ENCODE data around the gene STRIP1.
"Not testable (repeated sequence)": the region's sequence is repeated elsewhere in the genome, so short reads cannot be mapped to it uniquely, and the experiment has no call there.

The STRIP1 gene

GRCh38 chr1:110011527-110012041 lies 22.8 kb upstream of the STRIP1 start:
- no peak for DNase-seq (ENCODE audit: low read depth)

- DNase-seq (ENCODE audit: low read depth), result no peak
Measured at GRCh38 chr1:110012100-110012780, 22.2 kb upstream of the STRIP1 start.

- DNase-seq (ENCODE audit: low read depth), result no peak
Measured at GRCh38 chr1:110017792-110018191, 16.6 kb upstream of the STRIP1 start.

- no peak for DNase-seq (ENCODE audit: low read depth)
Measured at GRCh38 chr1:110018396-110018795, 16.0 kb upstream of the STRIP1 start.

GRCh38 chr1:110019770-110020169 lies 14.7 kb upstream of the STRIP1 start:
- no peak for DNase-seq (ENCODE audit: low read depth)

- no peak for DNase-seq (ENCODE audit: low read depth)
Measured at GRCh38 chr1:110021285-110021684, 13.1 kb upstream of the STRIP1 start.

- DNase-seq (ENCODE audit: low read depth), result no peak
Measured at GRCh38 chr1:110024613-110025012, 9.8 kb upstream of the STRIP1 start.

GRCh38 chr1:110030687-110031086 lies 3.7 kb upstream of the STRIP1 start:
- not testable (repeated sequence) for DNase-seq (ENCODE audit: low read depth)

- no peak for DNase-seq (ENCODE audit: low read depth)
Measured at GRCh38 chr1:110032327-110032726, 2.1 kb upstream of the STRIP1 start.

GRCh38 chr1:110033421-110033820 lies 1.0 kb upstream of the STRIP1 start:
- no peak for DNase-seq (ENCODE audit: low read depth)

- DNase-seq (ENCODE audit: low read depth), result no peak
Measured at GRCh38 chr1:110034040-110034450, 379 bp upstream of the STRIP1 start.

GRCh38 chr1:110035236-110035752 lies 870 bp downstream of the STRIP1 start:
- no peak for DNase-seq (ENCODE audit: low read depth)

- DNase-seq (ENCODE audit: low read depth), result no peak
Measured at GRCh38 chr1:110038271-110038670, 3.8 kb downstream of the STRIP1 start.

GRCh38 chr1:110039641-110040040 lies 5.2 kb downstream of the STRIP1 start:
- no peak for DNase-seq (ENCODE audit: low read depth)

GRCh38 chr1:110040548-110040947 lies 6.1 kb downstream of the STRIP1 start:
- DNase-seq (ENCODE audit: low read depth), result no peak

- no peak for DNase-seq (ENCODE audit: low read depth)
Measured at GRCh38 chr1:110043016-110043415, 8.6 kb downstream of the STRIP1 start.

- DNase-seq (ENCODE audit: low read depth), result no peak
Measured at GRCh38 chr1:110047463-110047862, 13.0 kb downstream of the STRIP1 start.

GRCh38 chr1:110048240-110048639 lies 13.8 kb downstream of the STRIP1 start:
- DNase-seq (ENCODE audit: low read depth), result no peak

- DNase-seq (ENCODE audit: low read depth), result no peak
Measured at GRCh38 chr1:110048923-110049601, 14.6 kb downstream of the STRIP1 start.

- DNase-seq (ENCODE audit: low read depth), result no peak
Measured at GRCh38 chr1:110049801-110050601, 15.6 kb downstream of the STRIP1 start.

GRCh38 chr1:110050602-110051261 lies 16.3 kb downstream of the STRIP1 start:
- no peak for DNase-seq (ENCODE audit: low read depth)

GRCh38 chr1:110051262-110051648 lies 16.8 kb downstream of the STRIP1 start:
- DNase-seq (ENCODE audit: low read depth), result no peak
